A673 (cell line): ENCODE measurements around the gene FTCDNL1.

Source experiments
- CTCF ChIP-seq: fragments of 300-800, 200-600 bp; sonication (generic); conservative IDR thresholded peaks from 2 replicates; pipeline ENCODE4 v1.5.1; 2017; ENCODE audit warnings: low read depth, mild to moderate bottlenecking, antibody characterized with exemption, low read length, moderate library complexity, mixed read lengths
- EZH2 ChIP-seq: fragments of 200-600 bp; sonication (generic); IDR thresholded peaks from 2 replicates; pipeline ENCODE4 v1.6.1; 2017; ENCODE audit warnings: borderline replicate concordance, low read depth, mild to moderate bottlenecking, mixed read lengths, antibody characterized with exemption, low read length; ENCODE audit not compliant: poor library complexity, severe bottlenecking

GRCh38 chr2:199738727-199739412 is 112.1 kb downstream of the FTCDNL1 start:
- no peak for TF ChIP-seq CTCF
- no peak for TF ChIP-seq EZH2
